ENCODE measurements around the gene CAMTA2.

- TF ChIP-seq CTCF (IDR thresholded peaks at IDR 0.05) (no peak), POLR2A (IDR thresholded peaks at IDR 0.05) (no peak)
Observed at GRCh38 chr17:4938688-4939545, 48.6 kb downstream of the CAMTA2 start.

Measured in right lobe of liver (tissue), 4 donors.